ENCODE results near the gene CD300E.

CD300E gene

GRCh38 chr17:74608511-74608910, 15.0 kb downstream of the CD300E start:
- H3K9me2 ChIP-seq (replicated peaks; ENCODE audit: control insufficient read depth, low read length): no peaks in the 10 kb centered on the region
- peaks cover 21% of the 10 kb centered on the region; the same call in 1 of the 2 replicates for H3K27me3 ChIP-seq (ENCODE audit: control insufficient read depth, low read length)
- TF ChIP-seq EZH2phosphoT487 (IDR thresholded peaks at IDR 0.05; ENCODE audit: borderline replicate concordance, low read length): no peak
- TF ChIP-seq CTCF (IDR thresholded peaks at IDR 0.05; ENCODE audit: low read depth, low read length, poor library complexity, severe bottlenecking): no peak
- H3K79me2 ChIP-seq (ENCODE audit: control insufficient read depth, low read length): no peaks in the 10 kb centered on the region
- no peaks in the 10 kb centered on the region for H4K20me1 ChIP-seq (ENCODE audit: control insufficient read depth, insufficient read depth, low read depth, low read length)
- H3K27ac ChIP-seq (ENCODE audit: low read depth, low read length): no peak overlapping the region
- H3K4me1 ChIP-seq (ENCODE audit: control insufficient read depth, low read length): no peaks in the 10 kb centered on the region
- no peaks in the 10 kb centered on the region for H3K9me3 ChIP-seq (ENCODE audit: control insufficient read depth, insufficient read depth, low read length)
- no peak overlapping the region for H3K4me3 ChIP-seq (ENCODE audit: low read length)
- no peaks in the 10 kb centered on the region for H3K36me3 ChIP-seq (ENCODE audit: control insufficient read depth, low read length)
- H3F3A ChIP-seq (ENCODE audit: control insufficient read depth, insufficient read depth): no peaks in the 10 kb centered on the region
- no peak overlapping the region for H3K4me2 ChIP-seq (ENCODE audit: low read length)

- Histone ChIP-seq H3K27ac (ENCODE audit: low read depth, low read length) (no peak overlapping the region), H3K9me3 (ENCODE audit: control insufficient read depth, insufficient read depth, low read length) (no peaks in the 10 kb centered on the region), H3F3A (ENCODE audit: control insufficient read depth, insufficient read depth) (no peaks in the 10 kb centered on the region), H4K20me1 (ENCODE audit: control insufficient read depth, insufficient read depth, low read depth, low read length) (no peaks in the 10 kb centered on the region), H3K27me3 (ENCODE audit: control insufficient read depth, low read length) (peaks cover 24% of the 10 kb centered on the region; the same call in 1 of the 2 replicates), H3K4me2 (ENCODE audit: low read length) (no peak overlapping the region), H3K4me3 (ENCODE audit: low read length) (no peak overlapping the region), H3K36me3 (ENCODE audit: control insufficient read depth, low read length) (no peaks in the 10 kb centered on the region), H3K9me2 (replicated peaks; ENCODE audit: control insufficient read depth, low read length) (no peaks in the 10 kb centered on the region), H3K4me1 (ENCODE audit: control insufficient read depth, low read length) (no peaks in the 10 kb centered on the region), H3K79me2 (ENCODE audit: control insufficient read depth, low read length) (no peaks in the 10 kb centered on the region)
- TF ChIP-seq CTCF (IDR thresholded peaks at IDR 0.05; ENCODE audit: low read depth, low read length, poor library complexity, severe bottlenecking) (no peak), EZH2phosphoT487 (IDR thresholded peaks at IDR 0.05; ENCODE audit: borderline replicate concordance, low read length) (no peak)
These were observed 16.3 kb downstream of the CD300E start for GRCh38 chr17:74607221-74607620.

GRCh38 chr17:74606050-74606449, 17.5 kb downstream of the CD300E start:
- Histone ChIP-seq H3K4me2 (ENCODE audit: low read length) (no peak overlapping the region), H3K27me3 (ENCODE audit: control insufficient read depth, low read length) (peaks cover 24% of the 10 kb centered on the region; the same call in 1 of the 2 replicates), H3K36me3 (ENCODE audit: control insufficient read depth, low read length) (no peaks in the 10 kb centered on the region), H3F3A (ENCODE audit: control insufficient read depth, insufficient read depth) (no peaks in the 10 kb centered on the region), H3K79me2 (ENCODE audit: control insufficient read depth, low read length) (no peaks in the 10 kb centered on the region), H4K20me1 (ENCODE audit: control insufficient read depth, insufficient read depth, low read depth, low read length) (no peaks in the 10 kb centered on the region), H3K9me3 (ENCODE audit: control insufficient read depth, insufficient read depth, low read length) (no peaks in the 10 kb centered on the region), H3K4me1 (ENCODE audit: control insufficient read depth, low read length) (no peaks in the 10 kb centered on the region), H3K27ac (ENCODE audit: low read depth, low read length) (no peak overlapping the region), H3K4me3 (ENCODE audit: low read length) (no peak overlapping the region), H3K9me2 (replicated peaks; ENCODE audit: control insufficient read depth, low read length) (no peaks in the 10 kb centered on the region)
- no peak for TF ChIP-seq CTCF (IDR thresholded peaks at IDR 0.05; ENCODE audit: low read depth, low read length, poor library complexity, severe bottlenecking)
- TF ChIP-seq EZH2phosphoT487 (IDR thresholded peaks at IDR 0.05; ENCODE audit: borderline replicate concordance, low read length): no peak
